DMS79 treated with DMSO at 0.1 percent for 48 hours (cell line): Measurements from ENCODE around the gene RHOBTB3.
A peak's percentile ranks its signal among the peaks of the same experiment; 100 is the strongest.
"Not testable (repeated sequence)": the region's sequence is repeated elsewhere in the genome, so short reads cannot be mapped to it uniquely, and the experiment has no call there.

Source experiments
- DNase-seq: peaks from one replicate; lab custom pipeline; 2025; lab: John Stamatoyannopoulos, UW

Gene RHOBTB3

DNA sequence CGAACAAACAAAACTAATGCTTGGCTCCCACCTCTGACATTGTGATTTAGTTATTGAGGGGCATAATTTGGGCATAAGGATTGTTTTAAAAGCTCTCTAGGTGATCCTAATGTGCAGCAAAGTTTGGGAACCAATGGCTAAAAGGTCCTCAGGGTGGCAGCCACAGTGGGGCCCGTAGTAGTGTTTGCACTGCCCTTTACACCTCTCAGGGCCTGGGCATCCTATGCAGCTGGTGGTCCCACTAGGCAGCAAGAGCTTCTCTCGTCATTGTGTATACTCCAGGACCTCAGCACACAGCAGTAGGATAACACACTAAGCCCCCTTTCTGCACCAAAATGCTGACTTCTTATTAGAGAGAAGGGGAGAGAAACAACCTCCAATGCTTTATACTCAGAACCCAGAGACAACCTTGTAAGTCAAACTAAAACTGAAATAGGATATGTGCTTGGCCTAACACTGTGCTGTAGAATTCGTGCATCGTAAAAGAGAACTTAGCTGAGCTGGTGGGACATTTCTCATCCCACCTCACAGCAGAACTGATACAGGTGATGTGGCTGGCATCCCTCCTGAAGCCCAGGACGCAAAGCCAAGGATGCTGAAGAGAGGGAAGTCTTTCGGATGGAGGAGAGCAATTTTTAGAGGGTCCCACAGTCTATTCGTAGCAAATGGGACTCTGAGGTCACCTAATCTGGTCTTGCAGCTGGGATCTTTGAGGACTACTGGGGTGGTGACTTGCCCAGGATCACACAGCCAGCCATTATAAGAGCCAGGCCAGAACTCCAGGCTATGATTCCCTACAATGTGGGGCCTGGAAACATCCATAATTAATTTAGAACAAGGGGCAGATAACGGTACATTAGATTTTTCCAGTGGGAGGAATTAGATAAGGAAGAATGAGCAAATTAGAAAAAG is 90.2 kb downstream of the RHOBTB3 start:
- DNase-seq: no peak

DNA sequence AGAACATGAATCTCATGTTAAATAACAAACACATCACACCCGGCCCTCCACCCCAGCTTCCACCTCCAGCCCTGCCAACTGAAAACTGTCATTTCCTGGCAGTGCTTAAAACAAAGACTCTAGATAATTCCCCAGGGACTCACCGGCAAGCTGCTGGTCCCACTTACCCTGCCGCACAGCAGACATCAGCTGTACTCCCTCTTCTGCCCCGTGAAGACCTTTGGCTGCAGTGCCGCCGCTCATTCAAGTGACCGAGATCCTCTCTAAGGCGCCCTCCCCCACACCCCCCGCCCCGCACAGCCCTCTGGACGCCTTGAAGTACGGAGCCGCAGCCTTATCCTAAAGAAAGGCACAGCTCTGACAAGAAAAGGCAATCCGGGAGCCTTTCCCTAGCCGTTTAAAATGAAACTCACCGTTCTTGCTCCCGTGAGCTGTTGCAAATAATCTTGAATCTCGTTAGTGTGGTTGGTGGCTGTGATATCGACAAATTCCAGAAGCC is 91.0 kb downstream of the RHOBTB3 start:
- DNase-seq: peak; percentile 68

DNA sequence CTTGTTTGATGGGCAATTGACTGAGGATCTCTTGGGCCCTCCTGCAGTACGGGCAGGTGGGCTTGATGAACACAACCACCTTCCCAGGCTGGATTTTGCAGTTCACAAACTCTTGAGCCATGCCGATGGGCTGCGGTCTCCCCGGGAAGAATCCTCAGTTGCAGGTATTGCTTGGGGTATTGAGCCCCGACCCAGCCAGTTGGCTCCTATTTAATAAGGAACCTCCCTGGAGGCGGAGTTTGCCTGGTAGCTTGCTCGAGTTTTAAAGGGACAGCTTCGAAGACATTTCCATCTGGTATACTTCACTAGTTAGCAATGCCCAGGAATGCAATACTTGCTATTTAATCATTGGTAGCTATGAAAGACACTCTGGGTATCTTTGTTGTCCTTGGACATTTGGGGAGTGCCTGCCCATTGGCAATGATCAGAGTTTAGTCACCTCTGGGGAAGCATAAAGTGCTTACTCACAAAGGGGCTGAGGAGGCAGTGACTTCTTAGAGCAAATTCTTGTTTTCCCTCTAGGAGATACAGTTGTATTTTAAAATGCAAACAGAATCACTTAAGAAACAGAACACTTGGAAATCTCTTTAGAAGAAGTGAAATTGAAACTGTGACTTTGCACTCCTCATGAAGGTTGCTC is 91.5 kb downstream of the RHOBTB3 start, which contains the start of gene GLRX:
TSS of gene GLRX (minus strand) at position 185 of the 640 bp plus-strand sequence. CDS start at position 121, 64 bp downstream.
- peak; percentile 67 for DNase-seq

DNA sequence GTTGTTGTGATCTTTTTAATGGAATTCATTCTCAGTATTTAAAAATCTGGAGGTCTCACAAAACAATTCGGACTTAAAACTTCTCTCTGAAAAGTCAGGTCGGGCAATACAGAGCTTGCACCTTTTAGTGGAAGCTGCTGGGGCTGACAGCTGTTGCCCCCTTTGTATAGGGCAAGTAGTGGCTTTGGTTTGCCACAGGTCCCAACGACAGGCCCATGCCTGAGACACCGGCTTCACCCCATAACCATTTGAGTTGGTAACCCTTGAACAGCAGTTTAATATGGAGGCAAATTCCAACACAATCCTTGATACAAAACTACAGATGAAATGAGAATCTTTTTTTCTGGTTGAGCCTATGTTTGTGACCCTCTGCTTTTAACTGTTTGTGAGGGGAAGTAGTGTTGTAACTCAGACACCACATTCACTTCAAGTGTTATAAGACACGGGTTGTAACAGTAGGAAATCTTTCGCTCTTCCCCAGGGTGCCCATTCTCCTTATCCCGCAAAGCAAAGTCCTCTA is 92.1 kb downstream of the RHOBTB3 start:
- no peak for DNase-seq

DNA sequence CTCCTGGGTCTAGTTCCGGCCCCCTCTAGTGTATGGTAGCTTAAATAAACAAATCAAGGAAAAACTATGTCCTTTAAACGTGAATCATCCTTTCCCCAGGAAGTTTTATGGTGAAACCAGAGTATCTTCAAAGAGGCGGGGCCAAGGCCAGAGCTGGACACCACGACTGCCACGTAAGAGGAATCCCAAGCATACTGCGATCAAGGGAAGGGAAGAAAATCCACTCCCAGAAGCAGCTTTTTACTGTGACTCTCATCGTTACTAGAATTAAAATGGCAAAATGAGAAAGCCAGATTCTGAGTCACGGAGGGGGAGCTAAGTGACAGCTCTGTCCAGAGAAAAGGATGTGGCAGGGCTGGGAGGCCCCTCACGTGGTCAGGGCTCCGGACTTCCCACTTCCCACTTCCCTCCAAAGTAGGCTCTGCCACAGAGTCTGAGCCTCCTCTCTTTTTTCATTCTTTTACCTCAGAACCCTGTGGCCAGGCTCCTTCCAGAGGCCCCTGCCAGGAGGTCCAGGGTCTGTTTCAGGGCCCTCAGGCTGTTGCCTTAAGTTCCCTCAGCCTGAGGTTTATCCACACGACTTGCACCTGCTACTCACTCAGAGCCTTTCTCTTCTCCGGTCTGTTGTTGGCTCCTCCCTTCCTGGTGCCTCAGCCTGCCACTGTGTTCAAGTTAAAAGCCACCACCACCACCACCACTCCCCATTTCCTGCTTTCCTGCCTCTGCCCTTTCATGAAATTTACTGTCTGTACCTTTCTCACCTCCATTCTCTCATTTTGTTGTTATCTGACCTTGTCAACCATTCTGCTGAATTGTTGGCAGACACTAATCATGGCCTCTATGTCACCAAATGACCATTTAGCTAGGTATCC is 92.8 kb downstream of the RHOBTB3 start:
- no peak for DNase-seq

DNA sequence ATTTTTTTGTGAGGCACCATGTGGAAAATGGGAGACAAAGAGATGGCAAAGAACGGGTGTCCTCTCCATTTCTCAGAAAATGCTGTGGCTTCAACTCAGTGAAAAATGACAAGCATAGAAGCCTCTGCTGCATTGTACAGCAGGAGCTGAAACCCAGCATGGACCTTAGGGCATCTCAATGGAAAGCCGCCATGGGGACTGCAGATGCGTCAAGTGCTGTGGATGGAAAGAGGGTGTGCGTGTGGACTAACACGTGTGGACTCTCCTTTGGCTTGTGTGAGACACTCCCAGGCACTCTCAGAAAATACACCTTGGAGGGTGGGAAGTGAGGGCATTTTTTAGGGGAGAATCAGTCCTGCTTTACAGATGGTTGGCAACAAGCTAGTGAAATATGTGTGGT is 93.6 kb downstream of the RHOBTB3 start:
- no peak for DNase-seq

DNA sequence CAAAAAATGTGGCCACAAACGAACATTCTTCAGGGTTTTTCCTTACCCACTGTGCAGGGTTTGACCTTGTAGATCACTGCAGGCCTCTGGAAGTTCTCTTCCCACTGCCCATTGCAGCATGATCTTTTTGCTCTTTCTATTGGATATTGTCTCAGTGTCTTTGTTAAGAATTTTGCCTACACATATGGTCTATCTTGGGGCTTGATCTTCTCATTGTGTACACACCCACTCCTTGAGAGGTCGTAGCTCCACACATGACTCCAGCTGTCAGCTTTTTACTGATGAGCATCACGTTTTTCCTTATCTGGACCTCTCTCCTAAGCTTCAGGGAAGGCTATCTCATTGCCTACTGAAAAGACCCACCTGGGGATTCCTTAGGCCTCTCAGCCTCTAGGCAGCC is 94.4 kb downstream of the RHOBTB3 start:
- no peak for DNase-seq

DNA sequence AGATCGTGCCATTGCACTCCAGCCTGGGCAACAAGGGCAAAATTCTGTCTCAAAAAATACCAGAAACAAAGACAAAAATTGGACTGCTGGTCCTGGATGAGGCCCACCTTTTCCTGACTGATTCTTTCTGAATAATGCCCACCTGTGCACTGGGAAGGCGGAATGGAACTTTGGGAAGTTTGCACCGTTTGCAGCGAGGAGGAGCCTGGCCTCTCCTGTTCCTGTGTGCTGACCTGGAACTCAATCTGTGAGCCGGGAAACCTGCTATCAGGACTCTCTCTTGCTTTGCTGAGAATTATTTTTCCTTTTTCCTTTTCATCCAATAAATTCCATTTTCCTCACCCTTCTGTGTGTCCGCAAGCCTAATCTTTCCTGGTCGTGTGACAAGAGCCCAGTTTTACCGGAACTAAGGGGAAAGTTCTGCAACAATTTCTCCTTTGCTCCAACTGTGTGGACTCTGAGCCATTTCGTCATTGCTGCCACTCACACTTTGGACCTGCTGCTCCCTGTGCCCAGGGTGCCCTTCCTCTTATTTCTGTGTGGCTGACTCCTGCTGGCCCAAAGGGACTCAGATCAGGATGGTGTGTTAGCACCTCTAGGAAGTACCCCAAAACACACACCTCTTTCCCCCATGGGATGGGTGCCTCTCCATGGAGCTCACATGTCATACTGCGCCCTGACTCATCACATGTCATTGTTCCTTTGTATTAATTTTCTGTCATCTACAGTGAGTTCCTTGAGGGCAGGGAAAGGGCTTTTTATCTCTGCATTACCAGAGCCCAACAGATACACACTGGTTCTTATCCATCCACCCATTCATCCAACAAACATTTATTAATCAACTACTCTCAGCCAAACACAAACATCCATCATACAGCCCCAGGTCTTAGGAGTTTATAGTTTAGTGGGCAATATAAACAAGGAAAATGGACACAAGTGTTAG is 96.1 kb downstream of the RHOBTB3 start:
- DNase-seq: no peak

DNA sequence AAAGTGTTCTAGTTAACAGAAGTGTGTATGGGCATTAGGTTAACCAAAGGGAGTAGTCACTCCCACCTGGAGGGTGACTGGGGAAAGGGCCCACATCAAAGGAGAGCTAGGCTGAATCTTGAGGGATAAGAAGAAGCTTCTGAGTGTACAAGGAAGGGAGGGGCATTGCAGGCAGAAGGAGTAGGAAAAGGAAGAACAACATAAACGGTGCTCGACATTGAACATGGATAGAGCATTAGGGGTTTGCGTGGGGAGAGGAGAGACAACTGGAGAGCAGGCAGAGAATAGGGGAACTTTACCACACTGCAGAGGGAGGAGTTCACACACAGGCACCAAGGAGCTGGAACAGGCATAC is 96.7 kb downstream of the RHOBTB3 start:
- no peak for DNase-seq

DNA sequence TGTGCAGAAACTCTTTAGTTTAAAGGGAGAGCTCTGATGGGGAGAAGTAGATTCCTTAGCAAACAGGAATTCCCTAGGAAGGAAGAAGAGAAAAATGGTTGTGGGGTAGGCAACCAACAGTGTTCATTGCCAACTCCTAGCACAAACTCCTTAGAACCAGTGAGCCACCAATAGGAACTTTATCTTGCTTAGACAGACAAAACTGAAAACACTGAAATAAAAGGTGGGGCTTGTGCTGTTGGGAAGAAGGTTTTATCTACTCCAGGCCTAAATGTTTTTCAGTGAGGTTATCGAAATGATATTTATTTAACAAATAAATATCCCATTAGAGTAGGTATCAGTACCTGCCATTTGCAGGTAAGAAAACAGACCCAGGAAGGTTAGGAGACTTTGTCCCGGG is 99.1 kb downstream of the RHOBTB3 start:
- no peak for DNase-seq

DNA sequence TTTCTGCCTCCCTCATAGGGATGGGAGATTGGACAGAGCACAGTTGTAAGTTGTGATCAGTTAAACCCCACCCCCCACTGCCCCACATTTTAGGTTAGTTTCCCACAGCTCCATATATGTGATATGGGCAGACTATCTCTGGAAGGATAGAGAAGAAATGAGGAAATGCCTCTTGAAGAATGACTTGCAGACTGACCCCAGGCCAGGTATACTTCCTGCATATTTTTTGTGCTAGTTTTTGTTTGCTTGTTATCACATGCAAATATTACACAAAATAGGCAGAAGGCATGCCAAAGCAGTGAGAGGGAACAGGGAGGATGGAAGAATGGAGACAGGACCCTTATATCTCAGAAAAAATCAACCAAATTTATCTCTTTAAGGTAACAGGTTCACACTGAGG is 101.5 kb downstream of the RHOBTB3 start:
- no peak for DNase-seq

DNA sequence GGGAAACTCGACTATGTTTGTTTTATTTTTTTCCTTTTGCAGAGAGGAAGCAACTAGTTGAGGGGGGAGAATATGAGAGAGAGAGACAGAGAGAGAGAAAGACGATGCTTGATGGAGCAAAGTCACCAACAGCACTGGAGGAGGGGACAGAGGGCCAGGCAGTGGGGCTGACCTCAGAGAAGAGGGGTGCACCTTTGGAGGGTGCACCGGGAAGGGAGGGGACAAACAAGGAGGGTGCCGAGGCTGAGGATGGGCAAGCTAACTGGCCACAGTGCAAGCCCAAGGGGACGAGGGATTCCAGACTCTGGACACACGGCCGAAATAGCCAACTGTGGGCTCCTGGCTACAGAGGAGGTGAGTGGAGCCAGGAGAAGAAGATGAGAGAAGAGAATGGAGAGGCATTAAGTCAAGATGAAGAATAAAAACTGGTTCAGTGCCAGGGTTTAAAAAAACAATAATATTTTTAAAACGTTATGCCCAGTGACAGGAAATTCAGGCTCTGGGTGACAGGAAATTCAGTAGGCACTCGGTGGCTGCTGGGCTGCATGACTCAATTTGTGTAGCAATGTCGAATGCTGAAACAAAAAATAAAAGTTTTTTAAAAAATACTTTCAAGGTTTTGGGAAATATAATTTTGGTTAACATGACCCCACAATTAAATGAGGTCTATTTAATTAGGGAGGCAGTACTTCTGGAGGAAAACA is 104.7 kb downstream of the RHOBTB3 start:
- DNase-seq: no peak

DNA sequence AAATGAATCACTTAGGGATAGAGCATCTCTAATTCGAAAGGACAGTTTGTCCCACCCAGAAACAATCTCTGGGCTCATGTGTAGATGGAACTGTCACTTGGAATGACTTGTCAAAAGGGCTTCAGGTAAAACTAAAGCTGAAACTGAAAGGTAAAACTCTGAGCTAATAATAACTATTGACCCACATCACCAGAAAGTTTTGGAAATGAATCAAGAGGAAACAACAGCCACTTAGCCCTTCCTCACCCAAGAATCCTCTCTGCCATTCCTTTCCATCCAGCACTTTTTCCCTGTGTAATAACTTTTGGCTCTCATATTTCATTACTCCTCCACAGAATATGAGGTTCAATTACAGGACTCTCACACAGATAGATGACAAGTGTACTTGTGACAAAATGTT is 105.4 kb downstream of the RHOBTB3 start:
- no peak for DNase-seq

DNA sequence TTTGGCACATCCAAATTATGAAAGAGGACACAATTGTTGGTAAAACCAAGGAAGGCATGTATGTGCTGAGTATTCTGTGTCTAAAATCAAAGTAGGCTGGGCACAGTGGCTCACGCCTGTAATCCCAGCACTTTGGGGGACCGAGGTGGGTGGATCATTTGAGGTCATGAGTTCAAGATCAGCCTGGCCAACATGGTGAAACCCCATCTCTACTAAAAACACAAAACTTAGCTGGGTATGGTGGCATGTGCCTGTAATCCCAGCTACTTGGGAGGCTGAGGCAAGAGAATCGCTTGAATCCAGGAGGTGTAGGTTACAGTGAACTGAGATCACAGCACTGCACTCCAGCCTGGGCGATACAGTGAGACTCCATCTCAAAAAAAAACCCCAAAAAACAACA is 105.8 kb downstream of the RHOBTB3 start:
- not testable (repeated sequence) for DNase-seq

DNA sequence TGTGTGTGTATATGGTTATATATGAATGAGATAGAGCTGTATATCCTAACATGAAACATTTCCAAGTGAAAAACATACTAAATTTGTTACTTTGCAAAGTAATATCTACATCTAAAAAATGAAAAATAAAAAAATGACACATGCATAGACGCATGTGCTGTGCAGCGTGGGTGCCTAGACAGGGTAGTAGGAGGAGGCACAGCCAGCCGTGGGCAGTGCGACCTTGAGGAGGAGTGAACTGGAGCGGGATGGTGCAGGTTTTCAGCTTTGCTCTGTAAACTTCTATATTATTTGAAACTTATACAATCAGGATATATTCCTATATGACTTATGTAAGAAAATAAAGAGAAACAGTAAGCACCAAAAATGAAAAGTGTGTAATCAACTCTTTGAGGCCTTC is 106.4 kb downstream of the RHOBTB3 start:
- no peak for DNase-seq

DNA sequence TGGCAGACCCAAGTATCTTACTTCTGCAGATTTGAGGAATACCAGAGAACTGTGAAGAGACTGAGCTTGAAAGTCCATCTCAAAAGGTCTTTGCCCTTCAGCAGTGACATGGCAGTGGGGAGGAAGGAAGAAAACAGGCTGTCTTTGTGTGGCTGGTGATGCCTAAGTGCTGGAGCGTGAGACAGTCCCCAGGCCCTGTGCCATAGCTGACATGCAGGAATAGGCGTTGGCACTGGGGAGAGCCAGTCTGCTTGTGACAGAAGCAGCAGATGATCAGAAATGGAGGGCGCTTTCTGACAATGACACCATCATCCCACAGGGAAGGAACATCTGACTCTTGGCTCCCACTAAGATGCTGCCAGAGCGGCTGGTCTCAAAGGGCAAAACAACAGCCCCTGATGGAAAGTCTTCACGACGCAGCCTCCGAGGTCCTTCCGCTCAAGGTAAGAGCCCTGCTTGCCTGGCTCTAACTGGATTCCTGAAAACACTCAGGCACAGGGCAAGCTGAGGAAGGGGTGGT is 106.9 kb downstream of the RHOBTB3 start:
- DNase-seq: no peak

DNA sequence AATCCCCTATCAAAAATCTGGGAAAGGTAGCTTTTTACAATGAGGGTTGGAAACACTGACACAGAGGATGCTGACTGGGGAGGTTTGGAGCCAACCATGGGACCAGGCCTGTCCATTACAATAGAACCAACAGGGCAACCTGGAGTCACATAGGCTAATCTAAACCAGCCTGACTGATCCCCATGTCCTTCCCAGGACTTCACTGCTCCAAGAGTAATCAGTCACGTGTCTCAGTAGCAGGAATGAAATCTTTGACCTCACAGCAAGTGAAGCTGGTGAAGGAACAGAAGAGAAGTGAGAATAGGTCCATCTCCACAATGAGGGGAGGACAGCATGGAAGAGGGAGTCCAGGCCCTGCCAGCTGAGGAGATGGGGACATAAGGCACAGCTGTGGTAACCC is 107.4 kb downstream of the RHOBTB3 start:
- DNase-seq: no peak

DNA sequence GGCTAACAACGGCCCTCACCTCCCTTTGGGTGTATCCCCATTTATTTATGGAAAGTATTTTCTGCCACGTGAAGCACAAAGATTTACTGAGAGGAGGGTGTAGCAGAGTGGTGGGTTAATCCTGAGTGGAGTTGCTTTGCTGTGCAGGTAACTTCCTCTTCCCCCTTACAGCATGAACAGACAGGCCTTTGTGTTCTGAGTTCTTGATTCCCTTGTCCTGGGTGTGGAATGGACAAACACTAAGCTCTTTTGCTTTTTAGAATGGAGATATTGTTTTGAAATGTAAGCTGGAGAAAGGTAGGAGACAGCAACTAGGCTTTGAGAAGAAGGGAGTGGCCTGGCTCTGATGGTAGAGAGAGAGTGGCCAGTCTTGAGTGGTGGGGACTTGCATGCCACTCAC is 108.5 kb downstream of the RHOBTB3 start:
- DNase-seq: no peak

DNA sequence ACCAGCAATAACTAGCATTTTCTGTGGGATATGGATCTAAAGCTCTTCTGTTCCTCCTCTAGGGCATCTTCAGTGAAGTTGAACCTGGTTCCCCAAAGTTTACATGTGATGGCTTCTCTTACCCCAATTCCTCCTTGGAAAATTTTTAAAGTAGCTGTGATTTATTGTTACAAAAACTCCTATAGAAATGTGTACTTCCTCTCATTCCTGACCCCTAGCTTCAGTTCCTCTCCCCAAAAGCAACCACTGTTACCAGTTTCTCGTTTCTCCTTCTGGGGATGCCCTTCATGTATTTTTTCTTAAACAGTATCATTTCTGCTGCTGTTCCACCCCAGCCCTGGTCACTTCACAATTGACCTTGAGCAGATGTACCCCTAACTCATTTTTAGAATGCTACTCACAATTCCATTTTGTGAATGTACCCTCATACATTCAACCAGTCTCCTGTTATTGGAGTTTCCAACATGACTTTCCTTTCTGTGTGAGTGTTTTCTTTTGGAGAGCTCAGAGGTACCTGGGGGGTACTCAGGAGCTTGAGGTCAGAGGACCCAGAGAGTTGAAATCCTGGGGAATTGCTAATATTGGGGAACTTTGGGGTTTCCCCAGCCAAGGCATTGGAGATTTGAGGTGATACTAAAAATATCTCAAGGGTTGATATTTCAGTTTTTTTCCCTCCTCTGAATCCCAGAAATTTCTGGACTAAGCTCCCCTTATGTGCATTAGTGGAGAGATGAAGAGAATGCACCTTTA is 110.0 kb downstream of the RHOBTB3 start:
- no peak for DNase-seq
